PC-9 (cell line): ENCODE results near the gene TOR4A. TPM values are rescaled to one million over a fixed set of nuclear protein-coding genes. Genes with fewer than 3 reads are reported as not detected.

Experiments used
- BruUV-seq: library from RNA; stranded (reverse); fragments of 400-500 nt; replicated peaks from 2 replicates; lab custom pipeline; 2021; lab: Mats Ljungman, UMichigan
- CTCF ChIA-PET: fragments of 300-600 bp; sonication (Branson Sonifier 250); formaldehyde crosslinking; loops from one replicate; lab custom pipeline; 2022; ENCODE audit warnings: antibody characterized with exemption; lab: Charles Lee
- POLR2A ChIA-PET: fragments of 300-600 bp; sonication (Branson Sonifier 250); formaldehyde crosslinking; loops from one replicate; lab custom pipeline; 2022; ENCODE audit warnings: antibody characterized with exemption; ENCODE audit not compliant: unreplicated experiment; lab: Charles Lee
- DNase-seq, 2 experiments: peaks; one replicate each; pipeline versions ENCODE4 v3.0.0 to v3.0.0-alpha.2; 2015 to 2022; ENCODE audit warnings: mixed read lengths in 1 of 2
- H2AFZ ChIP-seq: fragments of 200-600 bp; sonication (generic); 2 replicates; pipeline ENCODE4 v1.8.1; 2017; ENCODE audit warnings: antibody characterized with exemption
- H3F3A ChIP-seq: fragments of 200-600 bp; sonication (generic); 2 replicates; pipeline ENCODE4 v1.8.1; 2017; ENCODE audit warnings: antibody characterized with exemption, mild to moderate bottlenecking, low read depth; ENCODE audit not compliant: insufficient read depth
- H3K27ac ChIP-seq: fragments of 200-600 bp; sonication (generic); 2 replicates; pipeline ENCODE4 v1.6.1; 2016; ENCODE audit warnings: mixed run types
- H3K27me3 ChIP-seq: fragments of 200-600 bp; sonication (generic); 2 replicates; pipeline ENCODE4 v1.6.1; 2016; ENCODE audit warnings: low read depth, mixed run types; ENCODE audit not compliant: insufficient read depth
- H3K36me3 ChIP-seq: fragments of 200-600 bp; sonication (generic); 2 replicates; pipeline ENCODE4 v1.6.1; 2016; ENCODE audit warnings: low read depth, mixed run types
- H3K4me1 ChIP-seq: fragments of 200-600 bp; sonication (generic); replicated peaks from 2 replicates; pipeline ENCODE4 v1.6.1; 2016; ENCODE audit warnings: mixed run types; ENCODE audit not compliant: insufficient read depth
- H3K4me2 ChIP-seq: fragments of 200-600 bp; sonication (generic); 2 replicates; pipeline ENCODE4 v1.6.1; 2017; ENCODE audit warnings: mixed run types
- H3K4me3 ChIP-seq: fragments of 200-600 bp; sonication (generic); 2 replicates; pipeline ENCODE4 v1.6.1; 2016; ENCODE audit warnings: mixed run types
- H3K79me2 ChIP-seq: fragments of 200-600 bp; sonication (generic); 2 replicates; pipeline ENCODE4 v1.6.1; 2017; ENCODE audit warnings: low read depth, mixed run types
- H3K9me2 ChIP-seq: fragments of 200-600 bp; sonication (generic); 2 replicates; pipeline ENCODE4 v1.8.1; 2017; ENCODE audit warnings: mild to moderate bottlenecking; ENCODE audit not compliant: insufficient read depth
- H3K9me3 ChIP-seq: fragments of 200-600 bp; sonication (generic); 2 replicates; pipeline ENCODE4 v1.8.1; 2016; ENCODE audit warnings: low read depth; ENCODE audit not compliant: insufficient read depth
- H4K20me1 ChIP-seq: fragments of 200-600 bp; sonication (generic); 2 replicates; pipeline ENCODE4 v1.8.1; 2017; ENCODE audit not compliant: insufficient read depth
- EZH2 ChIP-seq: fragments of 200-600 bp; sonication (generic); IDR thresholded peaks from 2 replicates; pipeline ENCODE4 v1.8.0; 2017; ENCODE audit warnings: antibody characterized with exemption, low read depth
- intact Hi-C: fragments of 100-400 bp; cut with micrococcal nuclease; formaldehyde crosslinking; loops from one replicate; pipeline ENCODE4 v1.10.0; 2022; ENCODE audit not compliant: unreplicated experiment
- total RNA-seq: library from RNA; stranded (reverse); gene quantifications from 2 replicates; pipeline ENCODE4 v1.2.3, GENCODE V29; 2021
- TF ChIP-seq, protein P1 (sequence below): fragments of 200-600 bp; sonication (generic); conservative IDR thresholded peaks from 2 replicates; pipeline ENCODE4 v1.6.1; 2017; ENCODE audit warnings: mixed run types, antibody characterized with exemption, mild to moderate bottlenecking, moderate library complexity

TOR4A gene
- total RNA-seq, 1 experiment from 2014 or later: 48.9 TPM

DNA sequence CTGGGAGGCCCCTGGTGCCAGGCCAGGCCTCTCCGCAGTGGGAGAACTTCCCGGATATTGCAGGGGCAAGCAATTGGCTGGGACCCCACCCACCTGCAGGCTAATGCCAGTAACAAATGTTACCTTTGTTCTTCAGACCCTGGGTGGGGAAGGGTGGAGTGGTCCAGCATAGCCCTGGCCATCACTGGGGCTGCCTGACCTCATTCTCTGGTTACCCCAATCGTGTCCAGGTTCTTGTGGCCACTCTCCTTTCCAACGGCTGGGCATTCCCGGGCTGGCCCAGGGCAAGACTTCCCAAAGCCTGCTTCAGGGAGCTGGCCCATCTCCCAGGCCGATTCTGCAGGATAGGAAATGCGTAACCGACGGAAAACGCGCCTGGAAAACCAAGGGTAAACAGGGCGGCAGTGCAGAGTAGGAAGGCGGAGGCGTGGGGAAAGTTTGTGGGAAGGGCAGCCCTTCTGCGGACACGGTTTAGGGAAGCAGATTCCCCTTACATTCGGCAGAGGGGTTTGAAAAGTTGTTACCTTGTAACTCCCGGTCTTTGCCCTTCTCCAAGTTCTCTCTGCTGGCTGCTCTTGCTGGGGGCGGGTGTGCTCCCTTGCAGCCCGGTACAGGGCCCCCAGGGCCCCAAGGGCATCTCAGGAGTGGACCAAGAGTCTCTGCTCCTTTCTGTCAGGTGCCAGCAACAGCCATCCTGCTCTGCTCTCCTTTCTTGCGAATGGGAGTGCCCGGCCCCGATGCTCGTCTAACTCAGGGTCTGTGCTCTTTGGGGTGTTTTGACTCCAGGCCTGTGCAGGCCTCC is 21.1 kb downstream of the TOR4A start:
- BruUV-seq: no TSS peak
- H2AFZ ChIP-seq: no peak overlapping the region
- no peak overlapping the region for H3K4me2 ChIP-seq
- DNase-seq: no peak
- H3K9me3 ChIP-seq: no peaks in the 10 kb centered on the region
- peaks cover 43% of the 10 kb centered on the region; the same call in 1 of the 2 replicates for H3F3A ChIP-seq
- intact Hi-C loops: no loop called here
- H3K79me2 ChIP-seq: peaks cover 22% of the 10 kb centered on the region
- H3K4me1 ChIP-seq: peaks cover 20% of the 10 kb centered on the region
- no peak overlapping the region for H3K4me3 ChIP-seq
- H3K27me3 ChIP-seq: no peaks in the 10 kb centered on the region
- H3K9me2 ChIP-seq: no peaks in the 10 kb centered on the region
- ChIA-PET CTCF (no interaction called here), POLR2A (interaction anchor here (0.7 kb wide), 1 partner anchor 215 kb away, joined by 4 read pairs; no protein-coding TSS in a partner anchor)
- TF ChIP-seq, protein P1, sequence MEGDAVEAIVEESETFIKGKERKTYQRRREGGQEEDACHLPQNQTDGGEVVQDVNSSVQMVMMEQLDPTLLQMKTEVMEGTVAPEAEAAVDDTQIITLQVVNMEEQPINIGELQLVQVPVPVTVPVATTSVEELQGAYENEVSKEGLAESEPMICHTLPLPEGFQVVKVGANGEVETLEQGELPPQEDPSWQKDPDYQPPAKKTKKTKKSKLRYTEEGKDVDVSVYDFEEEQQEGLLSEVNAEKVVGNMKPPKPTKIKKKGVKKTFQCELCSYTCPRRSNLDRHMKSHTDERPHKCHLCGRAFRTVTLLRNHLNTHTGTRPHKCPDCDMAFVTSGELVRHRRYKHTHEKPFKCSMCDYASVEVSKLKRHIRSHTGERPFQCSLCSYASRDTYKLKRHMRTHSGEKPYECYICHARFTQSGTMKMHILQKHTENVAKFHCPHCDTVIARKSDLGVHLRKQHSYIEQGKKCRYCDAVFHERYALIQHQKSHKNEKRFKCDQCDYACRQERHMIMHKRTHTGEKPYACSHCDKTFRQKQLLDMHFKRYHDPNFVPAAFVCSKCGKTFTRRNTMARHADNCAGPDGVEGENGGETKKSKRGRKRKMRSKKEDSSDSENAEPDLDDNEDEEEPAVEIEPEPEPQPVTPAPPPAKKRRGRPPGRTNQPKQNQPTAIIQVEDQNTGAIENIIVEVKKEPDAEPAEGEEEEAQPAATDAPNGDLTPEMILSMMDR: no peak
- TF ChIP-seq EZH2: no peak
- H4K20me1 ChIP-seq: peaks cover 14% of the 10 kb centered on the region
- no peak overlapping the region for H3K27ac ChIP-seq
- H3K36me3 ChIP-seq: no peaks in the 10 kb centered on the region

DNA sequence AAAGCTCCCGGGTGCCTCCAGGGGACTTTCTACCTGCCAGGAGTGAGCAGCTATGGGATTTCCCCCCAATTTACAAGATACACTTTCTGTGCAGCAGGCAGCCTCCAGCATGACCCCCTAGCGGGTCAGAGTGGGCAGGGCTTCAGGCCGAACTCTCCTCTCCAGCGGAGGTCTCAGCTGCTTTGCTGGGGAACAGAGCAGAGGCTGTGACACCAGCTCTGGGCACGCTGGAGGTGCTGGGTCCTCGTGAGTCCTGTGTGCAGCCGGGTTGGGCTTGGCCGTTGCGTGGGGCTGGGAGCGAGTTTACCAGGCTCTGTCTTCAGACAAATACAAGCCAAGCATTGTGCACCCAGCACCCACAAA is 21.7 kb downstream of the TOR4A start:
- Histone ChIP-seq H2AFZ (no peak overlapping the region), H3F3A (peaks cover 43% of the 10 kb centered on the region; the same call in 1 of the 2 replicates), H3K4me3 (no peak overlapping the region), H3K4me2 (no peak overlapping the region), H4K20me1 (peaks cover 14% of the 10 kb centered on the region), H3K9me3 (no peaks in the 10 kb centered on the region), H3K79me2 (peaks cover 22% of the 10 kb centered on the region), H3K9me2 (no peaks in the 10 kb centered on the region), H3K27ac (no peak overlapping the region), H3K4me1 (peaks cover 20% of the 10 kb centered on the region), H3K36me3 (no peaks in the 10 kb centered on the region), H3K27me3 (no peaks in the 10 kb centered on the region)
- intact Hi-C loops: no loop called here
- CTCF ChIA-PET: no interaction called here
- no TSS peak for BruUV-seq
- no peak for DNase-seq
- POLR2A ChIA-PET: no interaction called here
- TF ChIP-seq, protein P1: no peak
- no peak for TF ChIP-seq EZH2

DNA sequence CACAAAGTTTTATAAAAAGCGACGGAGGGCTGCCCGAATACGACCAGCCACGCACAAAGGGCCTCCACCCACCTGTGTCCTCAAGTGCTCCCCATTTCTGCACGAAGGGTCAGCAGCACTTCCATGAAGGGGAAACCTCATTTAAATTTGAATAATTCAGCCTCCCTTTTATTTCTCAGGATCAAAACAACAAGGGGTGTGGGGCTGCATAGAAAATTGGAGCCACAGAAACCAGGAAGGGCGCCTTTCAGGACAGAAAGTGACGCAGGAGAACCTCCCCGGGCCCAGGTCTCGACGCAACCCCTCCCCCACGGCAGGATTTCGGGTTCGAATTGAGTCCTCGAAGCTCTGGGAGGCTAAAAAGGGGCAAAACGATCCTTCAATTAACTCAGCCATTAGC is 22.4 kb downstream of the TOR4A start:
- no peak for DNase-seq
- peaks cover 38% of the 10 kb centered on the region; the same call in 1 of the 2 replicates for H3F3A ChIP-seq
- no peak overlapping the region for H2AFZ ChIP-seq
- intact Hi-C loops: loop anchor here (2.0 to 5.0 kb wide), 2 partner anchors 123 to 227 kb away; partner anchors contain the start of genes EXD3 and NOXA1
- BruUV-seq: TSS peak; percentile 61
- CTCF ChIA-PET: no interaction called here
- POLR2A ChIA-PET: no interaction called here
- H3K79me2 ChIP-seq: peaks cover 22% of the 10 kb centered on the region
- TF ChIP-seq, protein P1: no peak
- no peak for TF ChIP-seq EZH2
- no peaks in the 10 kb centered on the region for H3K27me3 ChIP-seq
- no peaks in the 10 kb centered on the region for H3K9me2 ChIP-seq
- peaks cover 20% of the 10 kb centered on the region for H3K4me1 ChIP-seq
- no peaks in the 10 kb centered on the region for H3K9me3 ChIP-seq
- peak overlapping the region; percentile 98 for H3K4me3 ChIP-seq
- H3K27ac ChIP-seq: no peak overlapping the region
- peaks cover 14% of the 10 kb centered on the region for H4K20me1 ChIP-seq
- no peaks in the 10 kb centered on the region for H3K36me3 ChIP-seq
- peak overlapping the region; percentile 96 for H3K4me2 ChIP-seq
